HEK293 (cell line): Measurements from ENCODE around the gene TACR2.

ENCODE experiments used
- CTCF ChIA-PET: fragments of 350-600 bp; formaldehyde crosslinking; extraction: SDS; loops from one replicate; lab custom pipeline; 2021; ENCODE audit warnings: antibody characterized with exemption; lab: Yijun Ruan, JAX
- POLR2A ChIA-PET: fragments of 300-600 bp; formaldehyde crosslinking; extraction: SDS; loops from one replicate; lab custom pipeline; 2020; ENCODE audit warnings: antibody characterized with exemption, inconsistent platforms; lab: Yijun Ruan, JAX
- H3K27ac ChIP-seq: fragments of 200-500 bp; sonication (Bioruptor generic); 2 replicates; pipeline ENCODE4 v1.5.1; 2014; ENCODE audit warnings: low read depth, low read length, control low read depth, inconsistent platforms; ENCODE audit errors: extremely low read depth
- H3K36me3 ChIP-seq, 2 experiments: fragments of 200-500 bp in 1 of 2; sonication (Bioruptor generic) in 1 of 2; 1 replicate in 1 of 2; 2 replicates in 1 of 2; pipeline ENCODE4 v1.5.1; 2014 to 2017; ENCODE audit warnings: inconsistent platforms in 2 of 2, low read length in 2 of 2; ENCODE audit not compliant: control insufficient read depth in 2 of 2, insufficient read depth in 1 of 2
- H3K4me1 ChIP-seq: fragments of 200-500 bp; sonication (Bioruptor generic); 2 replicates; pipeline ENCODE4 v1.5.1; 2014; ENCODE audit warnings: mild to moderate bottlenecking, low read length, inconsistent platforms; ENCODE audit not compliant: control insufficient read depth, insufficient read depth
- H3K4me3 ChIP-seq: 2 replicates; pipeline ENCODE4 v1.5.1; 2011; ENCODE audit warnings: low read depth, mild to moderate bottlenecking, control low read depth, low read length, moderate library complexity
- H3K9me3 ChIP-seq: fragments of 200-500 bp; sonication (Bioruptor generic); 2 replicates; pipeline ENCODE4 v1.5.1; 2014; ENCODE audit warnings: low read depth, low read length, inconsistent platforms; ENCODE audit not compliant: control insufficient read depth, insufficient read depth
- BCL11B ChIP-seq: fragments of 450-650 bp; formaldehyde crosslinking; IDR thresholded peaks from 2 replicates; pipeline ENCODE4 v1.5.1; 2016; ENCODE audit warnings: low read depth, missing biosample characterization, missing genetic modification characterization
- FEZF1 ChIP-seq: fragments of 450-650 bp; formaldehyde crosslinking; IDR thresholded peaks from 2 replicates; pipeline ENCODE4 v1.5.1; 2016; ENCODE audit warnings: missing biosample characterization, missing genetic modification characterization
- HOXA7 ChIP-seq: sonication (generic); formaldehyde crosslinking; IDR thresholded peaks from 2 replicates; pipeline ENCODE4 v1.8.1; 2022; ENCODE audit warnings: missing genetic modification reagents, borderline replicate concordance
- OVOL3 ChIP-seq: fragments of 450-650 bp; formaldehyde crosslinking; IDR thresholded peaks from 2 replicates; pipeline ENCODE4 v1.5.1; 2016; ENCODE audit warnings: missing biosample characterization, missing genetic modification characterization
- RBAK ChIP-seq: fragments of 450-650 bp; formaldehyde crosslinking; IDR thresholded peaks from 2 replicates; pipeline ENCODE4 v1.5.1; 2016; ENCODE audit warnings: missing biosample characterization, missing genetic modification characterization
- SETDB1 ChIP-seq: IDR thresholded peaks from one replicate; pipeline ENCODE4 v1.6.1; 2017; ENCODE audit warnings: mild to moderate bottlenecking, low read length, moderate library complexity, mixed read lengths; ENCODE audit not compliant: insufficient read length
- YY2 ChIP-seq: fragments of 450-650 bp; formaldehyde crosslinking; IDR thresholded peaks from 2 replicates; pipeline ENCODE4 v1.5.1; 2016; ENCODE audit warnings: missing biosample characterization, missing genetic modification characterization
- ZBTB21 ChIP-seq: fragments of 450-650 bp; formaldehyde crosslinking; IDR thresholded peaks from 2 replicates; pipeline ENCODE4 v1.5.1; 2017; ENCODE audit warnings: missing biosample characterization, missing genetic modification characterization
- ZBTB7A ChIP-seq: fragments of 450-650 bp; formaldehyde crosslinking; IDR thresholded peaks from 2 replicates; pipeline ENCODE4 v1.5.1; 2016; ENCODE audit warnings: low read depth, missing biosample characterization, missing genetic modification characterization
- ZFP3 ChIP-seq: fragments of 450-650 bp; formaldehyde crosslinking; IDR thresholded peaks from 2 replicates; pipeline ENCODE4 v1.5.1; 2016; ENCODE audit warnings: low read depth, missing biosample characterization, missing genetic modification characterization
- ZNF112 ChIP-seq: fragments of 450-650 bp; formaldehyde crosslinking; IDR thresholded peaks from 2 replicates; pipeline ENCODE4 v1.5.0; 2017; ENCODE audit warnings: missing biosample characterization, missing genetic modification characterization
- ZNF174 ChIP-seq: fragments of 450-650 bp; formaldehyde crosslinking; IDR thresholded peaks from 2 replicates; pipeline ENCODE4 v1.5.0; 2017; ENCODE audit warnings: missing biosample characterization, mild to moderate bottlenecking, missing genetic modification characterization
- ZNF221 ChIP-seq: fragments of 450-650 bp; formaldehyde crosslinking; IDR thresholded peaks from 2 replicates; pipeline ENCODE4 v1.5.1; 2017; ENCODE audit warnings: missing biosample characterization, missing genetic modification characterization, borderline replicate concordance
- ZNF311 ChIP-seq: fragments of 450-650 bp; formaldehyde crosslinking; IDR thresholded peaks from 2 replicates; pipeline ENCODE4 v1.5.1; 2017; ENCODE audit warnings: missing biosample characterization, missing genetic modification characterization, borderline replicate concordance
- ZNF335 ChIP-seq: fragments of 450-650 bp; formaldehyde crosslinking; conservative IDR thresholded peaks from 2 replicates; pipeline ENCODE4 v1.5.1; 2016; ENCODE audit warnings: missing biosample characterization, missing genetic modification characterization
- ZNF449 ChIP-seq: fragments of 450-650 bp; formaldehyde crosslinking; IDR thresholded peaks from 2 replicates; pipeline ENCODE4 v1.5.1; 2017; ENCODE audit warnings: missing biosample characterization, mild to moderate bottlenecking, missing genetic modification characterization, moderate library complexity
- ZNF501 ChIP-seq: fragments of 450-650 bp; formaldehyde crosslinking; IDR thresholded peaks from 2 replicates; pipeline ENCODE4 v1.5.1; 2016; ENCODE audit warnings: missing biosample characterization, missing genetic modification characterization
- ZNF530 ChIP-seq: fragments of 450-650 bp; formaldehyde crosslinking; IDR thresholded peaks from 2 replicates; pipeline ENCODE4 v1.5.1; 2016; ENCODE audit warnings: low read depth, missing biosample characterization, missing genetic modification characterization
- ZNF561 ChIP-seq: fragments of 450-650 bp; IDR thresholded peaks from 2 replicates; pipeline ENCODE4 v1.5.1; 2018; ENCODE audit warnings: missing biosample characterization, missing genetic modification characterization, borderline replicate concordance
- ZNF585B ChIP-seq: fragments of 450-650 bp; formaldehyde crosslinking; IDR thresholded peaks from 2 replicates; pipeline ENCODE4 v1.5.1; 2016; ENCODE audit warnings: missing biosample characterization, missing genetic modification characterization
- ZNF596 ChIP-seq: fragments of 450-650 bp; IDR thresholded peaks from 2 replicates; pipeline ENCODE4 v1.5.0; 2018; ENCODE audit warnings: missing biosample characterization, mild to moderate bottlenecking, missing genetic modification characterization, moderate library complexity
- ZNF626 ChIP-seq: fragments of 450-650 bp; sonication (Bioruptor Pico); formaldehyde crosslinking; IDR thresholded peaks from 2 replicates; pipeline ENCODE4 v1.5.1; 2018; ENCODE audit warnings: missing biosample characterization, missing genetic modification characterization, inconsistent platforms
- ZNF629 ChIP-seq: fragments of 450-650 bp; formaldehyde crosslinking; IDR thresholded peaks from 2 replicates; pipeline ENCODE4 v1.5.1; 2017; ENCODE audit warnings: missing biosample characterization, missing genetic modification characterization
- ZNF664 ChIP-seq: fragments of 450-650 bp; formaldehyde crosslinking; IDR thresholded peaks from 2 replicates; pipeline ENCODE4 v1.5.1; 2016; ENCODE audit warnings: missing biosample characterization, missing genetic modification characterization
- ZNF701 ChIP-seq: fragments of 450-650 bp; formaldehyde crosslinking; IDR thresholded peaks from 2 replicates; pipeline ENCODE4 v1.5.1; 2016; ENCODE audit warnings: missing biosample characterization, missing genetic modification characterization
- ZNF747 ChIP-seq: fragments of 450-650 bp; formaldehyde crosslinking; IDR thresholded peaks from 2 replicates; pipeline ENCODE4 v1.5.1; 2016; ENCODE audit warnings: missing biosample characterization, missing genetic modification characterization
- ZNF791 ChIP-seq: fragments of 450-650 bp; formaldehyde crosslinking; IDR thresholded peaks from 2 replicates; pipeline ENCODE4 v1.5.1; 2016; ENCODE audit warnings: missing biosample characterization, missing genetic modification characterization
- ZNF830 ChIP-seq: fragments of 450-650 bp; IDR thresholded peaks from 2 replicates; pipeline ENCODE4 v1.5.0; 2018; ENCODE audit warnings: missing biosample characterization, missing genetic modification characterization, low read depth, mild to moderate bottlenecking, moderate library complexity
- TF ChIP-seq, protein P1 (sequence below): fragments of 450-650 bp; formaldehyde crosslinking; IDR thresholded peaks from 2 replicates; pipeline ENCODE4 v1.5.1; 2017; ENCODE audit warnings: missing biosample characterization, missing genetic modification characterization
- TF ChIP-seq, protein P2 (sequence below): fragments of 450-650 bp; IDR thresholded peaks from 2 replicates; pipeline ENCODE4 v1.5.1; 2018; ENCODE audit warnings: missing biosample characterization, mild to moderate bottlenecking, missing genetic modification characterization

The TACR2 gene

GRCh38 chr10:69383558-69383957 lies 33.2 kb downstream of the TACR2 start:
- no peak overlapping the region for H3K4me3 ChIP-seq
- no peak overlapping the region for H3K27ac ChIP-seq
- no peaks in the 10 kb centered on the region for H3K9me3 ChIP-seq
- no peak for TF ChIP-seq ZNF791 (tag by site-specific recombination)
- no peak for TF ChIP-seq ZNF501
- no peak for TF ChIP-seq ZNF701 (tag by site-specific recombination)
- TF ChIP-seq RBAK (tag by site-specific recombination): no peak
- no peak for TF ChIP-seq ZNF830 (tag by site-specific recombination)
- no peak for TF ChIP-seq ZNF221
- TF ChIP-seq ZNF585B (tag by site-specific recombination): no peak
- TF ChIP-seq ZNF112 (tag by site-specific recombination): no peak
- no peak for TF ChIP-seq ZNF561 (tag by site-specific recombination)
- TF ChIP-seq FEZF1: no peak
- TF ChIP-seq ZNF530: no peak
- TF ChIP-seq, protein P1, sequence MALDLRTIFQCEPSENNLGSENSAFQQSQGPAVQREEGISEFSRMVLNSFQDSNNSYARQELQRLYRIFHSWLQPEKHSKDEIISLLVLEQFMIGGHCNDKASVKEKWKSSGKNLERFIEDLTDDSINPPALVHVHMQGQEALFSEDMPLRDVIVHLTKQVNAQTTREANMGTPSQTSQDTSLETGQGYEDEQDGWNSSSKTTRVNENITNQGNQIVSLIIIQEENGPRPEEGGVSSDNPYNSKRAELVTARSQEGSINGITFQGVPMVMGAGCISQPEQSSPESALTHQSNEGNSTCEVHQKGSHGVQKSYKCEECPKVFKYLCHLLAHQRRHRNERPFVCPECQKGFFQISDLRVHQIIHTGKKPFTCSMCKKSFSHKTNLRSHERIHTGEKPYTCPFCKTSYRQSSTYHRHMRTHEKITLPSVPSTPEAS (tag by site-specific recombination): no peak
- no peak for TF ChIP-seq ZBTB7A
- TF ChIP-seq ZNF311 (tag by site-specific recombination): no peak
- TF ChIP-seq, all 188 proteins: peak for 0
- Histone ChIP-seq H3K4me1 (no peaks in the 10 kb centered on the region), H3K36me3 (peaks cover 20 to 79% of the 10 kb centered on the region in 2 experiments; a peak in 2 of 3 replicates)
- ChIA-PET POLR2A (no interaction called here), CTCF (interaction anchor here (1.0 kb wide), 1 partner anchor 146 kb away, joined by 3 read pairs; no protein-coding TSS in a partner anchor)

GRCh38 chr10:69382382-69383117 lies 34.2 kb downstream of the TACR2 start:
- H3K36me3 ChIP-seq: peaks cover 13 to 78% of the 10 kb centered on the region in 2 experiments; a peak in 2 of 3 replicates

DNA sequence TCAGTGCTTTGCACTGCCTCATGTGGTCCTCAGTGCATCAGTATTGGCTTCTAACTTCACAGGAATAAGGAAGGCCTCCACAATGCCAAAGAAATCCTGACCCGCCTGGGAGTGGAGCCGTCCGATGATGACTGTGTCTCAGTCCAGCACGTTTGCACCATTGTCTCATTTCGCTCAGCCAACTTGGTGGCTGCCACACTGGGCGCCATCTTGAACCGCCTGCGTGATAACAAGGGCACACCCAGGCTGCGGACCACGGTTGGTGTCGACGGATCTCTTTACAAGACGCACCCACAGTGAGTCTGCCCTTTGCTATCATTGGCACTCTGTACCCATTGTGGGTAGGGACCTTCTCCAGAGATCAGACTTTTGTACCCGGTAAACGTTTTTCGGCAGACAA lies 36.9 kb downstream of the TACR2 start:
- H3K9me3 ChIP-seq: no peaks in the 10 kb centered on the region
- POLR2A ChIA-PET: no interaction called here
- H3K36me3 ChIP-seq: peaks cover 8 to 79% of the 10 kb centered on the region in 2 experiments; a peak in 2 of 3 replicates
- H3K4me3 ChIP-seq: no peak overlapping the region
- CTCF ChIA-PET: no interaction called here
- no peak overlapping the region for H3K27ac ChIP-seq
- H3K4me1 ChIP-seq: no peaks in the 10 kb centered on the region
- TF ChIP-seq ZNF664 (tag by site-specific recombination): no peak
- TF ChIP-seq YY2 (tag by site-specific recombination): no peak
- TF ChIP-seq OVOL3 (tag by site-specific recombination): no peak
- TF ChIP-seq ZBTB7A: no peak
- no peak for TF ChIP-seq ZNF174 (tag by site-specific recombination)
- no peak for TF ChIP-seq ZNF626 (tag by site-specific recombination)
- no peak for TF ChIP-seq ZNF449 (tag by site-specific recombination)
- TF ChIP-seq ZNF629 (tag by site-specific recombination): no peak
- no peak for TF ChIP-seq FEZF1

More at GRCh38 chr10:69382382-69383117, 34.2 kb downstream of the TACR2 start:
- ChIA-PET CTCF (interaction anchor here (0.6 to 1.4 kb wide), 5 partner anchors 10 to 146 kb away, joined by 3 to 6 read pairs (median 4); no protein-coding TSS in a partner anchor), POLR2A (no interaction called here)
- Histone ChIP-seq H3K9me3 (no peaks in the 10 kb centered on the region), H3K4me1 (no peaks in the 10 kb centered on the region), H3K4me3 (no peak overlapping the region), H3K27ac (no peak overlapping the region)
- TF ChIP-seq ZNF174 (tag by site-specific recombination) (no peak), ZNF747 (no peak), ZBTB21 (no peak), BCL11B (no peak), ZNF596 (tag by site-specific recombination) (no peak), HOXA7 (CRISPR knock-in tag) (no peak), ZNF629 (tag by site-specific recombination) (no peak), ZFP3 (no peak), SETDB1 (no peak), ZNF335 (tag by site-specific recombination) (no peak)
- TF ChIP-seq, protein P2, sequence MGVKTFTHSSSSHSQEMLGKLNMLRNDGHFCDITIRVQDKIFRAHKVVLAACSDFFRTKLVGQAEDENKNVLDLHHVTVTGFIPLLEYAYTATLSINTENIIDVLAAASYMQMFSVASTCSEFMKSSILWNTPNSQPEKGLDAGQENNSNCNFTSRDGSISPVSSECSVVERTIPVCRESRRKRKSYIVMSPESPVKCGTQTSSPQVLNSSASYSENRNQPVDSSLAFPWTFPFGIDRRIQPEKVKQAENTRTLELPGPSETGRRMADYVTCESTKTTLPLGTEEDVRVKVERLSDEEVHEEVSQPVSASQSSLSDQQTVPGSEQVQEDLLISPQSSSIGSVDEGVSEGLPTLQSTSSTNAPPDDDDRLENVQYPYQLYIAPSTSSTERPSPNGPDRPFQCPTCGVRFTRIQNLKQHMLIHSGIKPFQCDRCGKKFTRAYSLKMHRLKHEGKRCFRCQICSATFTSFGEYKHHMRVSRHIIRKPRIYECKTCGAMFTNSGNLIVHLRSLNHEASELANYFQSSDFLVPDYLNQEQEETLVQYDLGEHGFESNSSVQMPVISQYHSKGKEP (tag by site-specific recombination): no peak
